ENCODE results near the gene FCAR.
A peak's percentile ranks its signal among the peaks of the same experiment; 100 is the strongest.
"Not testable (repeated sequence)": the region's sequence is repeated elsewhere in the genome, so short reads cannot be mapped to it uniquely, and the experiment has no call there.

The FCAR gene

GRCh38 chr19:54894106-54894505 is 20.1 kb downstream of the FCAR start:
- DNase-seq (ENCODE audit: low spot score): not testable (repeated sequence)

- no peak for DNase-seq (ENCODE audit: low spot score)
Observed at GRCh38 chr19:54896036-54896435, 22.0 kb downstream of the FCAR start.

- peak; percentile 5 for DNase-seq (ENCODE audit: low spot score)
Observed at GRCh38 chr19:54898685-54899084, 24.6 kb downstream of the FCAR start.

GRCh38 chr19:54899646-54900045 is 25.6 kb downstream of the FCAR start:
- peak; percentile 5 for DNase-seq (ENCODE audit: low spot score)

- peak; percentile 28 for DNase-seq (ENCODE audit: low spot score)
Observed at GRCh38 chr19:54901153-54901552, 27.1 kb downstream of the FCAR start.

- DNase-seq (ENCODE audit: low spot score): no peak
Observed at GRCh38 chr19:54902061-54902460, 28.0 kb downstream of the FCAR start.

GRCh38 chr19:54903303-54903702 is 29.3 kb downstream of the FCAR start:
- DNase-seq (ENCODE audit: low spot score): no peak

- DNase-seq (ENCODE audit: low spot score): not testable (repeated sequence)
Observed at GRCh38 chr19:54904261-54904660, 30.2 kb downstream of the FCAR start.

- DNase-seq (ENCODE audit: low spot score): no peak
Observed at GRCh38 chr19:54905421-54905802, 31.4 kb downstream of the FCAR start.

GRCh38 chr19:54905803-54906511 is 31.9 kb downstream of the FCAR start, which contains the start of gene NCR1:
Gene NCR1, plus strand, starts transcription at chr19:54906148. Its CDS starts 40 bp downstream, at chr19:54906188.
- DNase-seq (ENCODE audit: low spot score): no peak

- DNase-seq (ENCODE audit: low spot score): no peak
Observed at GRCh38 chr19:54906819-54907218, 32.8 kb downstream of the FCAR start.

- not testable (repeated sequence) for DNase-seq (ENCODE audit: low spot score)
Observed at GRCh38 chr19:54907899-54908298, 33.9 kb downstream of the FCAR start.

- DNase-seq (ENCODE audit: low spot score): no peak
Observed at GRCh38 chr19:54916822-54917221, 42.8 kb downstream of the FCAR start.

GRCh38 chr19:54918499-54918898 is 44.5 kb downstream of the FCAR start:
- DNase-seq (ENCODE audit: low spot score): no peak

- DNase-seq (ENCODE audit: low spot score): not testable (repeated sequence)
Observed at GRCh38 chr19:54919646-54920563, 45.9 kb downstream of the FCAR start.

- no peak for DNase-seq (ENCODE audit: low spot score)
Observed at GRCh38 chr19:54921082-54921481, 47.0 kb downstream of the FCAR start.

GRCh38 chr19:54923276-54923675 is 49.2 kb downstream of the FCAR start:
- no peak for DNase-seq (ENCODE audit: low spot score)

- no peak for DNase-seq (ENCODE audit: low spot score)
Observed at GRCh38 chr19:54928299-54928698, 54.3 kb downstream of the FCAR start.

- DNase-seq (ENCODE audit: low spot score): no peak
Observed at GRCh38 chr19:54937926-54938325, 63.9 kb downstream of the FCAR start.

- DNase-seq (ENCODE audit: low spot score): no peak
Observed at GRCh38 chr19:54938906-54939305, 64.9 kb downstream of the FCAR start.

GRCh38 chr19:54939538-54939937 is 65.5 kb downstream of the FCAR start:
- not testable (repeated sequence) for DNase-seq (ENCODE audit: low spot score)

All from left forelimb (tissue), 1 donor.